Stimulated activated CD8-positive, alpha-beta memory T cell treated with anti-CD3 and anti-CD28 coated beads, Interleukin-12 subunit alpha, Interleukin-12 subunit beta, amount 100 ng/mL, for 24 hours (primary cell): Measurements from ENCODE around the gene LSM4.

Experiments
- DNase-seq: peaks from one replicate; pipeline ENCODE4 v3.0.0-alpha.2; 2020; ENCODE audit errors: extremely low read depth

The LSM4 gene

GRCh38 chr19:18278521-18279265 is 44.2 kb downstream of the LSM4 start:
- no peak for DNase-seq

GRCh38 chr19:18274781-18275356 is 48.0 kb downstream of the LSM4 start:
- DNase-seq: no peak

GRCh38 chr19:18274219-18274780 is 48.6 kb downstream of the LSM4 start, which contains the start of gene IQCN:
Gene IQCN, minus strand, starts transcription at chr19:18274452. Its CDS starts 4,974 bp downstream, at chr19:18269478.
- DNase-seq: no peak

GRCh38 chr19:18273561-18274218 is 49.2 kb downstream of the LSM4 start:
- no peak for DNase-seq

GRCh38 chr19:18271433-18271841 is 51.4 kb downstream of the LSM4 start:
- no peak for DNase-seq

- no peak for DNase-seq
These were observed 52.5 kb downstream of the LSM4 start for GRCh38 chr19:18270326-18270725.

- no peak for DNase-seq
These were observed 53.7 kb downstream of the LSM4 start for GRCh38 chr19:18269070-18269723.

- DNase-seq: no peak
These were observed 55.8 kb downstream of the LSM4 start for GRCh38 chr19:18266771-18267686.

- no peak for DNase-seq
These were observed 57.3 kb downstream of the LSM4 start for GRCh38 chr19:18265582-18265981.

- no peak for DNase-seq
These were observed 57.8 kb downstream of the LSM4 start for GRCh38 chr19:18264971-18265540.

- DNase-seq: no peak
These were observed 58.6 kb downstream of the LSM4 start for GRCh38 chr19:18264137-18264854.

GRCh38 chr19:18263324-18264136 is 59.3 kb downstream of the LSM4 start:
- DNase-seq: no peak

- DNase-seq: no peak
These were observed 60.0 kb downstream of the LSM4 start for GRCh38 chr19:18262917-18263316.

- DNase-seq: no peak
These were observed 60.7 kb downstream of the LSM4 start for GRCh38 chr19:18262144-18262543.

- DNase-seq: no peak
These were observed 61.4 kb downstream of the LSM4 start for GRCh38 chr19:18261474-18261873.

GRCh38 chr19:18259893-18260292 is 63.0 kb downstream of the LSM4 start:
- no peak for DNase-seq

GRCh38 chr19:18257503-18258470 is 65.1 kb downstream of the LSM4 start:
- no peak for DNase-seq
